H1 (cell line): ENCODE measurements around the gene SYNGR4. TPM values are rescaled to one million over a fixed set of nuclear protein-coding genes. Genes with fewer than 3 reads are reported as not detected.

Experiments
- CHD2 ChIP-seq: IDR thresholded peaks from 2 replicates; pipeline ENCODE4 v1.6.1; 2012; ENCODE audit warnings: low read length, improper control_type of control experiment
- E2F6 ChIP-seq: IDR thresholded peaks from 2 replicates; pipeline ENCODE4 v1.6.1; 2012; ENCODE audit warnings: inconsistent platforms
- GABPA ChIP-seq: IDR thresholded peaks from 2 replicates; pipeline ENCODE4 v1.6.1; 2011; ENCODE audit warnings: mild to moderate bottlenecking, low read length, moderate library complexity, borderline replicate concordance; ENCODE audit not compliant: insufficient read depth
- JUN ChIP-seq: IDR thresholded peaks from 2 replicates; pipeline ENCODE4 v1.6.1; 2011; ENCODE audit warnings: low read depth, mild to moderate bottlenecking, improper control_type of control experiment, low read length
- NRF1 ChIP-seq: IDR thresholded peaks from 2 replicates; pipeline ENCODE4 v1.6.1; 2011; ENCODE audit warnings: mild to moderate bottlenecking, low read depth, low read length, improper control_type of control experiment
- SUZ12 ChIP-seq: fragments of 200-600 bp; sonication (generic); IDR thresholded peaks from 2 replicates; pipeline ENCODE4 v1.6.1; 2012; ENCODE audit warnings: mild to moderate bottlenecking, inconsistent platforms, low read length, moderate library complexity, mixed read lengths
- polyA plus RNA-seq, 7 experiments: library from polyadenylated mRNA; depleted of rRNA in 3 of 7; stranded (reverse) in 5 of 7; unstranded in 2 of 7; fragments of >200 nt in 5 of 7; fragments of 200-250 nt in 2 of 7; gene quantifications; 1 replicate in 5 of 7; 2 replicates in 1 of 7; 4 replicates in 1 of 7; pipeline versions ENCODE4 v1.2.1 to v1.2.3, GENCODE V29; 2011 to 2013; ENCODE audit warnings: missing spikeins in 2 of 7, mixed read lengths in 2 of 7
- total RNA-seq: library from RNA; stranded (reverse); fragmentation: NEBNext Ultra II Directional; extraction: Animal tissue kit (Norgen Biotek cat#: 25700); gene quantifications from 2 replicates; pipeline ENCODE4 v1.2.1, GENCODE V29; 2021
- TF ChIP-seq, protein P1 (sequence below): IDR thresholded peaks from 2 replicates; pipeline ENCODE4 v1.6.1; 2012; ENCODE audit warnings: low read length, inconsistent platforms

The SYNGR4 gene
- total and polyA plus RNA-seq, 2 of the 8 experiments (the other 6 are each of a cell fraction or from before 2014, with no cell fraction given): 0.41 TPM; not detected in 1

DNA sequence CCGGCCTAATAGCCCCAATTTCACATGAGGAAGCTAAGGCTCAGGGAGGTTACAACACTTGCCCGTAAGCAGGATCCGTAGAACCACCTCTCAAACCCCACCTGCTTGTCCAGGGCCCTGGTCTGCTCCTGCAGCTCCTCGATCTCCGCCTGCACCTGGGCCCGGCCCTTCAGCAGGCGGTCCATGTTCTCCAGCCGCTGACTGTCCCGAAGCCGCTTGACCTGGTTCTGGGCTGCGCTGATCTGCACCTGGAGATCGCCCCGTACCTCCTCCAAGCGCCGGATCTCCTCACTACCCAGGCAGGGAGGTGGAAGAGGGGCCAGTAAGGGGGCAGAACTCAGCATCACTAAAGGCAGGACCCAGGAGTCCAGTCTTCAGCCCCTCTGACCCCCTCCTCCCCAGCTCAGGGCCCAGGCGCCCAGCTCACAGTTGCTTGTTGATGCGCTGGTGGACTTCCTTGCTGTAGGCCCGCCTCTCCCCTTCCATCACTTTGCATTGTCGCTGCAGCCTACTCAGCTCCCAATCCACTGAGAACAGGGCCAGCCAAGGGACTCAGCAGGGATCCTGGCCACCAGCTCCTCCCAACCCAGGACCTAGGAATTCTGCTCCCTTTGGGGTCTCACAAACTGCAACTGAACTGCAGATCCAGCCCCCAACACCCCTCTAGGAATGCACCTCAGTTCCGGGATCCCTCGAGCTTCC lies 45.7 kb upstream of the SYNGR4 start (continued):
- TF ChIP-seq GABPA (no peak), E2F6 (no peak), NRF1 (no peak), JUN (no peak), CHD2 (no peak), SUZ12 (no peak)
- TF ChIP-seq, protein P1, sequence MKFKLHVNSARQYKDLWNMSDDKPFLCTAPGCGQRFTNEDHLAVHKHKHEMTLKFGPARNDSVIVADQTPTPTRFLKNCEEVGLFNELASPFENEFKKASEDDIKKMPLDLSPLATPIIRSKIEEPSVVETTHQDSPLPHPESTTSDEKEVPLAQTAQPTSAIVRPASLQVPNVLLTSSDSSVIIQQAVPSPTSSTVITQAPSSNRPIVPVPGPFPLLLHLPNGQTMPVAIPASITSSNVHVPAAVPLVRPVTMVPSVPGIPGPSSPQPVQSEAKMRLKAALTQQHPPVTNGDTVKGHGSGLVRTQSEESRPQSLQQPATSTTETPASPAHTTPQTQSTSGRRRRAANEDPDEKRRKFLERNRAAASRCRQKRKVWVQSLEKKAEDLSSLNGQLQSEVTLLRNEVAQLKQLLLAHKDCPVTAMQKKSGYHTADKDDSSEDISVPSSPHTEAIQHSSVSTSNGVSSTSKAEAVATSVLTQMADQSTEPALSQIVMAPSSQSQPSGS: no peak
